Endometrial microvascular endothelial cells (primary cell): ENCODE measurements around the gene MSI2. TPM values are rescaled to one million over a fixed set of nuclear protein-coding genes. Genes with fewer than 3 reads are reported as not detected.

Source experiments
- in situ Hi-C: cut with HindIII; loops from 2 replicates; pipeline ENCODE4 v1.10.0; 2017; ENCODE audit warnings: low sequenced_read_pairs, low pct_unique_long_range_greater_than_20kb; ENCODE audit errors: inconsistent ontology term
- total RNA-seq: library from RNA; depleted of rRNA; stranded (reverse); fragments of >200 nt; gene quantifications from one replicate; pipeline ENCODE4 v1.2.3, GENCODE V29; 2015; ENCODE audit errors: inconsistent ontology term

Gene MSI2
- total RNA-seq, 1 donor from 2014 or later = 19.2 TPM

DNA sequence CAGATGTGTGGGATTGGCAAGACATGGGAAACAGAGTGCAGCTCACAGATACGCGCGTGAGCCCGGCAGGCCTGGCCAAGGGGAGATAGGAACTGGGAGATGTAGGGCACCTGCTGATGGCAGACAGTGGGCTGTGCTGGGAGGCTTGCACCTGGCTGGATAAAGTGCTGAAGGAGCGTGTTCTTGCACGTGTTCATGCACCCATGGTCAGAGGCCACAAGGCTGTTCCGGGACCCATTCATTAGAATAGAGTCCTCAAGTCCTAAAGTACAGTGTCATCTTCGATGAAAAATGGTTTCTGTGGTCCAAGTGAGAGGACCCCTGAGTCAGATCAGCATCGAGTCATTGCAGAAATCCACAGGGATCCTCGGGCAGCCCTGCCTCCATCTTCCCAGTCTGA lies 252.3 kb downstream of the MSI2 start:
- in situ Hi-C loops = no loop called here

DNA sequence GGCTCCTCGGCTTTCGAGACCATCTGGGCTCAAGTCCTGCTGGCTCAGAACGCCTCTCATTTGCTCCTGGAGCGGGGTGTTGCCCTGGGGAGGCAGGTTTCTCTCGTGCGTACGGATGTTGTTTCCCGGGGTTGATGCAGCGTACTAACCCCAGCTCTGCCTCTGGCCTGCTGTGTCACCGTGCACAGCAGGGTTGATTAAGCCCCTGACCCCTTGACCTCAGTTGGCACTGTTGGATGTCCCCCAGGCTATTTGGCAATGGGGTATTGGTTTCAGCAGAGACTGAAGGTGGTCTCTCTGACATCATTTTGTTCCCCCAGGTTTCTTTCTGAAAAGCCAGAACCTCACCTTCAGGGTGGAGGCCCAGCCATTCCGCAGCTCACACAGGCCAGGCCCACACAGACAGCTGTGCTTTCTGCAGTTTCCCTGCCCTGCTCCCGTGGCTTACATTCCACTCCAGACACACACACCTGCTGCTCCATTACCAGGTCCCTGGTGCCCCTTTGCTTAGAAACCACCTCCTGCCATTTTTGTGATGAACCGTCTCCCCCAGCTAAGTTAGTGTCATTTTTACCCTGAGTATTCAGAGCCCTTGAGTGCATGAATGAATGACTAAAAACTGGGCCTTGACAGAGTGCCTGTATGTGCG lies 255.3 kb downstream of the MSI2 start:
- in situ Hi-C loops = no loop called here

DNA sequence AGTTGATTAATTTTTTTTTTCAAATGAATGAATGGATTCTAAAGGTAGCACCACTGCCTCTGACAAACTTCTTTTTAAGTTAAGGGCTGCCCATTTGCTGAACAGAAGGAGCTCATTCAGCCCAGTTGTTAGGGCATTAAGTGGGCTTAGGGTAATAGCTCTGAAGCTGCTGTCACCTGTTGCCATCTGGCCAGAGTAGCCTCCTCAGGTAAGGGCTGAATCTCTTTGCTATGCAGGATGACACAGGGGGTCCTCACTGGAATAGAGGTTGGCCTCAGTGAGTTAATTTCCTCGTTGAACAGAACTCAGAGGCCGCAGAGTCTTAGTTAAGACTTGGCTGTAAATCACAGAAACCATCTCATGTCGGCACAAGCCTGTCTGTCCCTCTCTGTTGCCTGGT lies 255.9 kb downstream of the MSI2 start:
- in situ Hi-C loops = no loop called here

DNA sequence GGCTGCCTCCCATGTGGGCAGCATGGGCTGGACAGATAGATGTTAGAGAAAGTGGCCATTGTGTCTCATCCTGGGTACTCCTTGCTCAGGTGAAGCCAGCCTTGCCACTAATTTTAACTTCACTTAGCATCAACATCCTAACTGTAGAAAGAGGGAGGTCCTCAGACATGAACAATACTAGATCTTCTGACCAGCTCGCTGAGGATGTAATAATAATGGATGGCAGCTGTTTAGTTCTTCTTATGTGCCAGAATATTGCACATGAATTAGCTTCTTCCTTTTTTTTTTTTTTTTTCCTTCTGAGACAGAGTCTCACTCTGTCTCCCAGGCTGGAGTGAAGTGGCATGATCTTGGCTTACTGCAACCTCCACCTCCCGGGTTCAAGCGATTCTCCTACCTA lies 256.4 kb downstream of the MSI2 start:
- in situ Hi-C loops = no loop called here

DNA sequence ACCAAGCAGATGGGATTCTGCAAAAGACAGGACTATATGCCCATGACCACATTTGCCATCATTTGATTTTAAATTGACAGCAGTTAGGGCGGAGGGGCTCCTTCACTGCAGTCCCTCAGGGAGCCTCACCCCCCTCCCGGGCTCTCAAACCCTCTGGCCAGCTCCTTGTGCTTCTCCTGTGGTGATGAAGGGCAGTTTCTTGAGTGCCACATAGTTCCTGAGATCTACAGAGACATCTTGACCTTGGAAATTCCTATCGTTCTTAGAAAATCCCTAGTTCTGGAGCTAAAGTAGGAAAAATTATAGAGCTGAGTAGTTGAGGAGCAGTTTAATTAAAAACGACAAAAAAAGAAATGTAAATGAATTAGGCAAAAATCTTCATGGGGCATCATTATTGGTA lies 257.2 kb downstream of the MSI2 start:
- in situ Hi-C loops = no loop called here

DNA sequence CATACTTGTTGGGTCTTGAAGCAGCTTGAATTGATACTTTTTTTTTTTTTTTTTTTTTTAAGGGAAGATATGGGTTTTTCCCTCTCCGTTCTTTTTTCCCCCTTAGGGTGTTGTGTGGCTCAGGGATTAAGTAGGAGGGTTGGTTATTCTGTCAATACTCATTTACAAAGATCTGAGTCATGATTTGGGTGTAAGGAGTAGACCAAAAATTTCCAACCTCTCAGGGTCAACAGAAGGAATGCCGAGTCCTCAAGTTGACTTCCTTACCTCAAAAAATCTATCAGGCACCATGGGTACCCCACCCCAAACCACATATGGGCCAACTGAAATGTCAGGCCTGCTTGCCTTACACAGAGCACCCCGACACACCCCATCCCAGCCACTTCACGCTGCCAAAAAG lies 258.3 kb downstream of the MSI2 start:
- in situ Hi-C loops = no loop called here

DNA sequence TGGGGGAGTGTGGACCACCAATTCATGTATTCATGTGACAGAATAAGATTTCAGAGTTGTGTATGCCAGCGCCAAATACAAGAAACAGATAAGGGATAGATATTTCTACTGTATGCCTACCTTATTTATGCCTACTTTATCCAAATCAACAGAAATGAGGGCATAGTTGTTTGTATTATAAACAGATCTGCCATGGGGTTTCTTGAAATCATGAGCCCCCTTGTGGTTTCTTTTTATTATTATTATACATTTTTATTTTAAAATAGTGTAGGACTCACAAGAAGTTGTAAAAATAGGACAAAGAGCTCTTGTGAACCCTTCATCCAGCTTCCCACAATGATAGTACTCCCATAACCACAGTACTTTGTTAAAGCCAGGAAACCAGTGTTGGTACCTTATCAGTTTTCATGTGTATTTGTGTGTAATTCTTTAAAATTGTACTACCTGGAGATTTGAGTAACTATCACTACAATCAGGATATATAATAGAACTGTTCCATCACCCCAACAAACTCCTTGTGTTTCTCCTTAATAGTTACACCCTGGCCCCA lies 259.4 kb downstream of the MSI2 start:
- in situ Hi-C loops = no loop called here

DNA sequence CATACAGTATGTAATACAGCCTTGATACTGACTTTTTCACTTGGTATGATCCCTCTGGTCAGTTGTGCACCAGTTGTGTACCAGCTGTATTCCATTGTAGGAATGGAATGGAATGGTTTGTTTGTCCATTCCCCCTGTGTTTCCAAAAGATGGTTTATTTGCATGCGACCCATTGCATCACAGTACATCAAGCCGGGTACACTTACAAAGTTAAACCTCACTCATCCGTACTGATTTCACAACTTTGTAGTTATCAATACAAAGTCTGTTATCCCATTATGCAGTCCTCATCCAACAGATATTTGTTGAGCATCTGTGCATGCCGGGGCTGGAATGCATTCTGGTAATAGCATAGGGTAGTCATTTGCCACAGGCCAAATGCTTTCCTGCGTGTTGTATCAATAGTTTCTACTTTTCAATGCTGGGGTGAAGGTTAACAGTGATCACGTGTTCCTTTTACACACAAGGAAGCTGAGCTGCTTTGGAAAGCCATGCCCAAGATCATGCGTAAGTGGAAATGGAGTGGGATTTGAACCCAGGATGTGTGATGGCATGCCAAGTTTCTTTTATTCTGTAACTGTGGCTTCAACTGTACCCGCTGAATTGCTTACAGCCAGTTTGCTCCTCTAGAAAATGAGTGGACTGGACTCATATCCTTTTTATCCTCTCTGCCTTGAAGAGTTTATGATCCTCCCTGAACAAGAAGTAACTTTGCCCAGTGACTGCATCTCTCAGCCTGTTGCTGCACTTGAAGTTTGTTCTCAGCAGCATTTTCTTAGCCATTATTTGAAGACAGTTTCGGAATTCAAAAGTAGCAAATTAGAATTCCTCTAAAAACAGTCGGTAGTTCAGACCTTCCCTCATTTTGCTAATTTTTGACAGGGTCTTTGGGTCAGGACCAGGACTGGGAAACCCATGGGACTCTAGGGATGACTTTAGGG lies 260.2 kb downstream of the MSI2 start:
- in situ Hi-C loops = no loop called here

DNA sequence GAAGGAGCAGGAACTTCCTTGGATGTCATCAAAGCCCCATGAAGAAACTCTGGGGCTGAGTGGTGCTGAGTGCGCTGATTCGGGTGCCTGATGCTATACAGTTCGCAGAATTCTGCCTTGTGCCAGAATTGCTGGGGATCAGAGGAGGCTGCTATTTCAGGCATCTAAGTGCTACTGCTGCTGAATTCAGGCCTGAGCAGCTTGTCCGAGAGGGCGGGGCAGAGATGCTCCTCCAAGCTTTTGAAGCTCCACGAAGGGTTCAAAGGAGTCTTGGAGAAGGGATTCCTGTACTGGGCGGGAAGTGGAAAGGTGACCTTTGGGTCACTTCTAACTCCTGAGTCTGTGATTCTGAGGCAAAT lies 260.9 kb downstream of the MSI2 start:
- in situ Hi-C loops = no loop called here

DNA sequence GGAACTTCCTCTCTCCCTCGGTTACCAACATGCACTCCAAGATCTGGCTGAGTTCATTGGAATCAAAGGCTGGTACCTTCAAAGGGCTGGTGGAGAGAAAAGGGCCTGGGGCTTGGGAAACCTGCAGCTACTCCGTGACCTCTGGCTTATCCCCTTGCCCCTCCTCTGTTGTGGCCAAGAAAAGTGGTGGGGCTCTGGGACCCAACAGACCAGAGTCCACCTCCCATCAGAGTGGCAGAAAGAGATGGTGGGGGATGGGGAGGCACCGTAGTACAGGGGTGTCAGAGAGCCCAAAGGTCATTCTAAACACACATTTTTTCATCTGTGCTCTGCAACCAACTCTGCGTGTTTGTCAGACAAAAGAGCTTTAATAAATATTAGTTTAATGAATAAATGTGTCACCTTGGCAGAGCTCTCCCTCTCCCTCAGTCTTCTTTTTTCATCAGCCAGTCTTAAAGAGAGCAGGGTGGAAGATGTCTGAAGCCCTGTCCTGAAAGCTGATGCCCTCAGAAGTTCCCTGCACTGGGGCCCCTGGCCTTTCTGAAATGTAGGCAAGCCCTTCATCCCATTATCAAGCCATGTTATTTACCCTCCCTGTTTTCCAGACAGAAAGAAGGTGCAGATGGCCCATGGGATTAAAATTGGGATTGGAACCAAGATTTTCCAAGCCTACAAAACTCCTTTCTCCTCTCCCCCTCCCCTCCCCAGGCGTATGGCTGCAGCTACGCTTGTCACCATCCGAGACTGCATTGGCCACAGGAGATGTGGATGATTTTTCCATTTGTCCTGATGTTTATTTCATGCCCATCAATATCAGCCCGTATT lies 261.5 kb downstream of the MSI2 start:
- in situ Hi-C loops = no loop called here

DNA sequence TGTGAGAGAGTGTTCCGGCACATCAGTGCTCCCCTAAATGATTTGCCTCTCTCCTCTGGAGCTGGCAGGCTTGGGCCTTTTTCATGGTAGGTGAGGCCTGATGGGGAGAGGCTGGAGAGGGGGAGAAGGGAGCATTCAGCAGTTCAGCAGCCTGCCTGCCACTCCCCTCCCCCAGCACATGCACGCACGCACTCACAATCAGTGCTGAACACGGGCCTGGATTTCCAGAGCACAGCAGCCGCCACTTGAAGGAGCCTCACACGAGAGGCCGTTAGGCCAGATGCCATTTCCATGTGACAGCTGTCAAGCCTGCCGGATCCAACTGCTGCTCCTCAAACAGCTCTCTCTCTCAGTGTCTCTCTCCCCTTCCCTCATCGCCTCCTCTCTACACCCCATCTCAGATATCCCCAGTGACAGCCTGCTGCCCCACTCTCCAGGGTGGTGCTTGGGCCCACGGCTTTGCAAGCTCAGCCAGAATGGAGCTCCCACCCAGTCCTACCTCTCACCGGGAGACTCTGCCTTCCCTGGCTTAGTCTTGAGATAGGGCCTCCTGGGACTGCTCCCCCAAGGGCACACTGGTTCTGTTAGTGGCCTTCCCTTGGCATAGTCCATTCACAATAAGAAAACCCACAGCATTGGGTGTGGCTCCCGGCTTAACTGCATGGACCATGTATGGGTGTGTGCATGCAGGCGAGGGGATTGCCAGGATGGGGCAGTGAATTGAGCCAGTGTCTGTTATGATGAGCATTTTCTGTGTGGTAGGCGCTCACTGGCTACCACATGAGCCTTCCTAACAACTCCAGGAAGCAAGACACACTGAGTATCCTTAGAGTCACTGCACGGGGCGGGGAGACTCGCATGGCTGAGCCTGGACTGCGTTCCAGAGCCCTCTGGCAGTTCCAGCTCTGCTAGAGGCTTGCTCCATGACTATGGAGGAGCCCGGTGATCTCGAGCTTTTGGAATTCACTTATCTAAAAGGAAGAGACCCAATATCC lies 262.6 kb downstream of the MSI2 start:
- in situ Hi-C loops = no loop called here

DNA sequence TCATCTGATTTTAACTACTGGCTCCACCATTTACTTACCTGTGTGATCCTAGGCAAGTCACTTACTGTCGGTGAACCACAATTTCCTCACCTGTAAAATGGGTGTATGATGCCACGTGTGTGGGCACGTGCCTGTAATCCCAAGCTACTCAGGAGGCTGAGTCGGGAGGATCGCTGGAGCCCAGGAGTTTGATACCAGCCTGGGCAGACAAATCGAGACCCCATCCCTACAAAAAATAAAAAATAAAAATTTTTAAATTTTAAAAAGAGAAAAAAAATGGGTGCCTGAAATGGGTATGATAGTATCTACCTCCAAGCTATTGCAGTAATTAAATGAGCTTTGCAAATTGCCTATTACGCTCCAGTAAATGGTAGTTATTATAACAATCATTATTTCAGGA lies 263.5 kb downstream of the MSI2 start:
- in situ Hi-C loops = no loop called here

DNA sequence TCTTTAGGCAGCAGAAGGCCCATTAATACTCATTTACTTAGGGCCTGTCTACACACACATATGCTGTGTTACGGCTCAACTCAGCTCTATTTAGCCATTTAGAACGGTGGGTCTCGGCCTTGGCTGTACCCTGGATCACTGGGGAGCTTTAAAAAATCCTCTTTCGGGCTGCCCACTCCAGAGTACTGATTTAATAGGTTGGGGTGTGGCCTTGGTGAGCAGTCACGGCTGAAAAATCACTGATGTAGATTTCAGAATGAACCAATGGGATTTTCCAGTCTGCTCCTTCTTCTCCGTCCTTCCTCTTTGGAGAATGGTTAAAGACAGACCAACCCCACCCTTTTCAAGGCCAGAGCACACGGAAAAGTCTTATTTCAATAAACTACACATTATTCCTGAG lies 265.3 kb downstream of the MSI2 start:
- in situ Hi-C loops = no loop called here

DNA sequence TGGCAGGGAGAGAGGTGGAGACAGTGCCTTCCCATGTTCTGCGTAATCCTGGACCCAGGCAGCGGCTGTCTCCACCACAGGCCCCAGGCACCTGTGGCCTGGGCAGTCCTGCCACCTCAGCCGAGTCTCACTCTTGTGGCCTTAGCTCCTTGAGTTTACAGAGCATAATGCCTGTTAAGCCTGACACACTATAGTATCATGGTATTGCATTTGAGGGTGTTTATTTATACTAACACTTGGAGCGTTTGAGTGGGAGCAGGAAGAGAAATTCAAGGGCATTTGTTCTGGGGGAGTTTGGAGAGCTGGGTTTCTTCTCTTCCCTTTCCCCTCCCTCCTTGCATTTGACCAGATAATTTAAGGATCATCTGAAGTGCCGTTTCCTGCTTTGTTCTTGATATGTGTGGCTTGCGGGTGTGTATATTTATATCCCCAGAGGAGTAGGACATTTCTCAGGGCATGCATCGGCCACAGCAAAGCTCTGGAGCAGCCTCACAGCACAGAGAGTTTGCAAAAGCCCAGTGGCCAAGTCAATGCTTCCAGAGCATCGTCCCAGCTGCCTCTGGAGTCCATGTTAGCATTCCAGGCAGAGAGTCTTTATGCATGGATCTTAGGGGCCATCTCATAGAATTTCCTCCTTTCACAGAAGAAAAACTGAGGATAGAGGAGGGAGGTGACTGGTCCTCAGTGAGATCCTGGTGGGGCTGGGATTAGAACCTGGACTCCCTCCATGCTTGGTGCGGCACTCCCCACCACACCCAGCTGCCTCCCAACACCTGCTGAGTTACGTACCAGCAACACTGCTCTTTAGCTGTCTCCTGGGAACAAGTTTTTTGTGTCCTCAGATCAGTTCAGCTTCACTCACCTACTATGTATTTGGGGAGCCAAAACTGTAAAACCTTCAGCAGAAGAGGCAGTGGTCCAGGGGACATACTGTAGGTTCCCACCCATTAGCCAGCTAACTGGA lies 266.0 kb downstream of the MSI2 start:
- in situ Hi-C loops = no loop called here

DNA sequence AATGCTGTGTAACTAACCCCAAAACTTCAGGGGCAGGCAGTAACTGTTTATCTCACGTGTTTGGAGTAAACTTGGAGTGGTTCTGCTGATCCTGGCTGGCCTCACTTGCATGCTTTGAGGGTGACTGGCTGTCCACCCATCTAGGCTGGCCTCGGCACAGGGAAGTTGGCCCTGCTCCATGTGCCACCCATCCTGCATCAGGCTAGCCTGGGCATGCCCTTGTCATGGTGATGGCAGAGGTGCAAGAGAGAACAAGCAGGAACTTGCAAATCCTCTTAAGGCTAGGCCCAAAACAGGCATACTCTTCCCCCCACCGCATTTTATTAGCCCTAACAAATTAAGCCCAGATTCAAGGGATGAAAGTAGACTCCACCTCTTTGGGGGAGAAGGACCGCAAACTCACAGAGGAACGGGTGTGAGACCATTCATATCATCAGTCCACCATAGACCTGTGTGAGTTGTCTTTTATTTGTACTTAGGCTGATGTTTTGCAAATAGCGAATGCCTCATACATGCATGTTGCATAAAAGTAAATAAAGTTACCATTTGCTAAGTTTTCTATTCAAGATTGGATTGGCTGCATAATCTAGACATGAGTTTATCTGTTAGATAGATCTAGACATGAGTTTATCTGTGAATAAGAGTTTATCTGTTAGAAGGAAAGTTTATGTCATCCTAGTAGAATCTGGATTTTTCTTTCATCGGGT lies 267.8 kb downstream of the MSI2 start:
- in situ Hi-C loops = no loop called here

DNA sequence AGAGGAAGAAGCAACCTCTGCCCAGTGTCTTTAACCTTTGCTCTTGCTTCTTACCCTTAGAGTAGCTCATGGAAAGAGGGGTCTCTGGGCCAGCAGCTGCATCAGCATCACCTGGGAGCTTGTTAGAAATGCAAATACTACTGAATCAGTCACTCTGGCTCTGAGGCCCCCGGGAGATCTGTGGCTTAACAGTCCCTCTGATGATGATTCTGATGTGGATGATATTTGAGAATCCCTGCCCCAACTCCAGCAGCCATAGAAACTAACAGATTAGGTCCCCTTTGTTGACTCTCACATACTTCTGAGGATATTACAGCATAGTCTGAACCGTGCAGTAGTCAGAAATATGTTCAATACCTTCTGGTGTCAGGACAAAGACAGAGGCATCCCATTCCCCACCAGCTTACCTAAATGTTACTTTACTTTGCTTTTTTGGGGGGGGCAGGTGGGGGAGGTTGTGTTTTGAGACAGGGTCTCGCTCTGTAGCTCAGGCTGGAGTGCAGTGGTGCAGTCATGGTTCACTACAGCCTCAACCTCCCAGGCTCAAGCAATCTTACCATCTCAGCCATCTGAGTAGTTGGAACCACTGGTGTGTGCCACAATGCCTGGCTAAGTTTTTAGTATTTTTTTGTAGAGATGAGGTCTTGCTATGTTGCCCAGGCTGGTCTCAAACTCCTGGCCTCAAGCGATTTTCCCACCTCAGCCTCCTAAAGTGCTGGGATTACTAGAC lies 268.7 kb downstream of the MSI2 start:
- in situ Hi-C loops = no loop called here
